ENCODE measurements around the gene GID8. TPM values are rescaled to one million over a fixed set of nuclear protein-coding genes. Genes with fewer than 3 reads are reported as not detected.

The GID8 gene
- total and polyA plus RNA-seq, 2 of the 13 experiments (the other 11 are each of a cell fraction or from before 2014, with no cell fraction given) = 39.6 to 59.8 TPM

GRCh38 chr20:62967628-62968351 lies 29.8 kb downstream of the GID8 start (continued):
- TF ChIP-seq THYN1 (CRISPR knock-in tag; IDR thresholded peaks at IDR 0.05; ENCODE audit: borderline replicate concordance, low read depth) (no peak), NFIB (CRISPR knock-in tag; IDR thresholded peaks at IDR 0.05; ENCODE audit: borderline replicate concordance) (0 out of 2 replicates have a peak, but pooled peaks have one; percentile 50), MXD1 (CRISPR knock-in tag; IDR thresholded peaks at IDR 0.05) (no peak), ELF3 (CRISPR knock-in tag; IDR thresholded peaks at IDR 0.05) (no peak), BATF2 (CRISPR knock-in tag; IDR thresholded peaks at IDR 0.05) (0 out of 2 replicates have a peak, but pooled peaks have one; percentile 18), POLR2AphosphoS2 (IDR thresholded peaks at IDR 0.05; ENCODE audit: low read depth, low read length) (0 out of 2 replicates have a peak, but pooled peaks have one; percentile 33), ZBTB14 (CRISPR knock-in tag; IDR thresholded peaks at IDR 0.05) (no peak), MXI1 (IDR thresholded peaks at IDR 0.05; ENCODE audit: borderline replicate concordance, low read depth, low read length) (no peak), TRAFD1 (CRISPR knock-in tag; IDR thresholded peaks at IDR 0.05; ENCODE audit: borderline replicate concordance) (no peak), MED1 (CRISPR knock-in tag; IDR thresholded peaks at IDR 0.05) (0 out of 2 replicates have a peak, but pooled peaks have one; percentile 3), EZH2 (conservative IDR thresholded peaks at IDR 0.05; ENCODE audit: low read depth, low read length) (no peak), ZSCAN21 (CRISPR knock-in tag; IDR thresholded peaks at IDR 0.05; ENCODE audit: borderline replicate concordance) (0 out of 2 replicates have a peak, but pooled peaks have one; percentile 38), ZNF235 (CRISPR knock-in tag; IDR thresholded peaks at IDR 0.05; ENCODE audit: borderline replicate concordance) (0 out of 2 replicates have a peak, but pooled peaks have one; percentile 19), ZNF660 (CRISPR knock-in tag; IDR thresholded peaks at IDR 0.05; ENCODE audit: borderline replicate concordance, low read depth) (no peak), KLF9 (CRISPR knock-in tag; IDR thresholded peaks at IDR 0.05; ENCODE audit: low read depth) (no peak), ATF2 (CRISPR knock-in tag; IDR thresholded peaks at IDR 0.05) (no peak), RFXAP (CRISPR knock-in tag; IDR thresholded peaks at IDR 0.05; ENCODE audit: borderline replicate concordance) (no peak), KDM5B (CRISPR knock-in tag; IDR thresholded peaks at IDR 0.05; ENCODE audit: borderline replicate concordance) (peak; percentile 63; the same call in 1 of the 2 replicates), ZNF274 (CRISPR knock-in tag; IDR thresholded peaks at IDR 0.05) (0 out of 2 replicates have a peak, but pooled peaks have one; percentile 49), ZNF572 (CRISPR knock-in tag; IDR thresholded peaks at IDR 0.05) (no peak), AGO2 (optimal IDR thresholded peaks at IDR 0.05; ENCODE audit: low read depth, low read length) (peak; percentile 98), THAP7 (CRISPR knock-in tag; IDR thresholded peaks at IDR 0.05) (0 out of 2 replicates have a peak, but pooled peaks have one; percentile 52), ZNF430 (CRISPR knock-in tag; IDR thresholded peaks at IDR 0.05) (0 out of 2 replicates have a peak, but pooled peaks have one; percentile 58)
